HCT116 (cell line): ENCODE measurements around the gene NLRP12. TPM values are rescaled to one million over a fixed set of nuclear protein-coding genes. Genes with fewer than 3 reads are reported as not detected.

Experiments used
- ATAC-seq: fragments of 200-7000 bp; cut with Tn5 transposase; 2 replicates; pipeline ENCODE4 v1.9.1; 2020; ENCODE audit warnings: mild to moderate bottlenecking, moderate library complexity
- BruUV-seq: library from RNA; stranded (reverse); fragments of 400-500 nt; replicated peaks from 2 replicates; lab custom pipeline; 2021; lab: Mats Ljungman, UMichigan
- CTCF ChIA-PET: fragments of 300-600 bp; sonication (Branson Sonifier 250); formaldehyde crosslinking; loops from one replicate; lab custom pipeline; 2021; ENCODE audit warnings: antibody characterized with exemption; lab: Charles Lee
- POLR2A ChIA-PET: fragments of 300-600, 350-600 bp; sonication (Branson Sonifier 250); formaldehyde crosslinking; loops from one replicate; lab custom pipeline; 2021; ENCODE audit warnings: antibody characterized with exemption; lab: Charles Lee
- RAD21 ChIA-PET, 2 experiments: fragments of 300-600 bp; sonication (Branson Sonifier 250); formaldehyde crosslinking; loops; one replicate each; lab custom pipeline; 2023; ENCODE audit warnings: low total read pairs in 2 of 2; ENCODE audit not compliant: uncharacterized antibody in 2 of 2, unreplicated experiment in 2 of 2, low non-redundant PET in 1 of 2; lab: Charles Lee
- DNase-seq: peaks from one replicate; pipeline ENCODE4 v3.0.0-alpha.2; 2010; ENCODE audit warnings: low read depth, low spot score
- H2AFZ ChIP-seq: fragments of 200-600 bp; shearing (Covaris generic), sonication (generic); 2 replicates; pipeline ENCODE4 v1.6.1; 2017; ENCODE audit warnings: low read depth, mixed run types, mixed read lengths, antibody characterized with exemption, low read length; ENCODE audit not compliant: poor library complexity, severe bottlenecking
- H3K27ac ChIP-seq: 2 replicates; pipeline ENCODE4 v1.5.1; 2012; ENCODE audit warnings: low read depth, low read length
- H3K27me3 ChIP-seq: fragments of 200-600 bp; sonication (generic); 2 replicates; pipeline ENCODE4 v1.6.1; 2016; ENCODE audit warnings: mixed run types, low read length, mixed read lengths; ENCODE audit not compliant: insufficient read depth
- H3K36me3 ChIP-seq, 2 experiments: fragments of 200-500 bp in 1 of 2; fragments of 200-600 bp in 1 of 2; sonication (Bioruptor generic) in 1 of 2; sonication (generic) in 1 of 2; 2 replicates each; pipeline versions ENCODE4 v1.5.1 to v1.6.1; 2014 to 2016; ENCODE audit warnings: low read length in 2 of 2, inconsistent platforms in 1 of 2, mixed read lengths in 1 of 2, mixed run types in 1 of 2; ENCODE audit not compliant: insufficient read depth in 2 of 2, control insufficient read depth in 1 of 2
- H3K4me1 ChIP-seq, 2 experiments: fragments of 200-600 bp in 1 of 2; sonication (generic) in 1 of 2; 2 replicates each; pipeline versions ENCODE4 v1.5.1 to v1.6.1; 2012 to 2017; ENCODE audit warnings: low read length in 2 of 2, inconsistent platforms in 1 of 2, mild to moderate bottlenecking in 1 of 2, mixed read lengths in 1 of 2, mixed run types in 1 of 2, moderate library complexity in 1 of 2; ENCODE audit not compliant: insufficient read depth in 2 of 2, control insufficient read depth in 1 of 2
- H3K4me2 ChIP-seq: fragments of 200-600 bp; sonication (generic); 2 replicates; pipeline ENCODE4 v1.6.1; 2017; ENCODE audit warnings: mixed run types, low read length, mixed read lengths
- H3K4me3 ChIP-seq, 2 experiments: fragments of 200-600 bp in 1 of 2; sonication (generic) in 1 of 2; replicated peaks in 1 of 2; 2 replicates each; pipeline ENCODE4 v1.5.1; 2011 to 2016; ENCODE audit warnings: low read length in 2 of 2, control low read depth in 1 of 2, low read depth in 1 of 2, mild to moderate bottlenecking in 1 of 2, mixed read lengths in 1 of 2, mixed run types in 1 of 2
- H3K79me2 ChIP-seq: fragments of 200-600 bp; sonication (generic); 2 replicates; pipeline ENCODE4 v1.6.1; 2017; ENCODE audit warnings: mild to moderate bottlenecking, mixed run types, low read length, moderate library complexity, mixed read lengths; ENCODE audit not compliant: insufficient read depth
- H3K9ac ChIP-seq: fragments of 200-600 bp; sonication (generic); 2 replicates; pipeline ENCODE4 v1.6.1; 2016; ENCODE audit warnings: low read length, mixed read lengths
- H3K9me2 ChIP-seq: fragments of 200-600 bp; sonication (generic), shearing (Covaris generic); 2 replicates; pipeline ENCODE4 v1.6.1; 2017; ENCODE audit warnings: mixed run types, mild to moderate bottlenecking, moderate library complexity; ENCODE audit not compliant: insufficient read depth
- H3K9me3 ChIP-seq, 2 experiments: fragments of 200-500 bp in 1 of 2; fragments of 200-600 bp in 1 of 2; sonication (Bioruptor generic) in 1 of 2; sonication (generic) in 1 of 2; 2 replicates each; pipeline ENCODE4 v1.6.1; 2014 to 2017; ENCODE audit warnings: low read length in 2 of 2, mixed read lengths in 2 of 2, inconsistent platforms in 1 of 2, low read depth in 1 of 2, mild to moderate bottlenecking in 1 of 2, mixed run types in 1 of 2, moderate library complexity in 1 of 2; ENCODE audit not compliant: control insufficient read depth in 1 of 2, insufficient read depth in 1 of 2
- H4K20me1 ChIP-seq: fragments of 200-600 bp; sonication (generic), shearing (Covaris generic); 2 replicates; pipeline ENCODE4 v1.6.1; 2017; ENCODE audit warnings: mixed run types, mild to moderate bottlenecking, moderate library complexity; ENCODE audit not compliant: insufficient read depth
- CBX3 ChIP-seq: IDR thresholded peaks from 2 replicates; pipeline ENCODE4 v1.6.1; 2012; ENCODE audit warnings: low read depth
- CEBPB ChIP-seq: IDR thresholded peaks from 2 replicates; pipeline ENCODE4 v1.6.1; 2012; ENCODE audit warnings: low read depth
- ELF1 ChIP-seq: IDR thresholded peaks from 2 replicates; pipeline ENCODE4 v1.6.1; 2012; ENCODE audit warnings: low read depth, borderline replicate concordance
- EZH2 ChIP-seq: fragments of 200-600 bp; sonication (generic); IDR thresholded peaks from 2 replicates; pipeline ENCODE4 v1.6.1; 2017; ENCODE audit warnings: antibody characterized with exemption, mixed run types
- JUND ChIP-seq: IDR thresholded peaks from 2 replicates; pipeline ENCODE4 v1.6.1; 2012
- POLR2A ChIP-seq: IDR thresholded peaks from 2 replicates; pipeline ENCODE4 v1.7.0; 2011; ENCODE audit warnings: borderline replicate concordance; ENCODE audit not compliant: insufficient read depth, insufficient read length; ENCODE audit errors: extremely low read depth
- POLR2AphosphoS5 ChIP-seq: IDR thresholded peaks from 2 replicates; pipeline ENCODE4 v1.6.1; 2011; ENCODE audit warnings: mild to moderate bottlenecking, low read depth, low read length, moderate library complexity
- SIN3A ChIP-seq: IDR thresholded peaks from 2 replicates; pipeline ENCODE4 v1.6.1; 2012; ENCODE audit warnings: low read depth
- YY1 ChIP-seq: IDR thresholded peaks from 2 replicates; pipeline ENCODE4 v1.6.1; 2011; ENCODE audit warnings: low read length, low read depth, moderate library complexity, mild to moderate bottlenecking; ENCODE audit not compliant: insufficient replicate concordance; ENCODE audit errors: extremely low read depth
- ZNF274 ChIP-seq: fragments of 200-500 bp; sonication (Bioruptor generic); IDR thresholded peaks from 2 replicates; pipeline ENCODE4 v1.6.1; 2014; ENCODE audit warnings: mild to moderate bottlenecking, low read depth, low read length, inconsistent platforms
- intact Hi-C: fragments of 100-400 bp; cut with micrococcal nuclease; formaldehyde crosslinking; loops from 2 replicates; pipeline ENCODE4 v1.10.0; 2022
- total RNA-seq: library from RNA; stranded (reverse); gene quantifications from one replicate; pipeline ENCODE4 v1.2.1, GENCODE V29; 2021; ENCODE audit not compliant: unreplicated experiment
- TF ChIP-seq, protein P1 (sequence below): IDR thresholded peaks from 2 replicates; pipeline ENCODE4 v1.6.1; 2011; ENCODE audit warnings: mild to moderate bottlenecking, low read length, moderate library complexity; ENCODE audit not compliant: insufficient replicate concordance; ENCODE audit errors: extremely low read depth
- TF ChIP-seq, protein P2 (sequence below): IDR thresholded peaks from 2 replicates; pipeline ENCODE4 v1.6.1; 2012; ENCODE audit warnings: low read depth

Gene NLRP12
- total RNA-seq, 1 experiment from 2014 or later = 0.25 TPM

DNA sequence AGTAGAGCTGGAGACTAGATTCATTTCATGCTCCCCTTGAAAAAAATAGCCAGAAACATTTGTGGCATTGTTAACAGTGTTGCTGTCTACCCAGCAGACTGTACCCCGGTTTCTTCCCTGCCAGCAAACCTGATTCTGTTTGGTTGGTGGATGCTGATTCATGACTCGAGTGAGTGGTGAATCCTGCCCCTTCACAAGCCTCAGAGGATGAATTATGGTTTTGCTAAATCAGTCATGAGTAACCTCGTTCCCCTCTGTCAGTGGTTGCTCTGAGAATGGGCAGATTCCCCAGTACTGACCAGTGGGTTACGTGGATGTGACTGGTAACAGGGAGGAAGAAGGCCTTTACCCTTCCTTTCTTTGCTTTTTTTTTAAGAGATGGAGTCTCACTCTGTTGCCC, 10.1 kb downstream of the NLRP12 start:
- CTCF ChIA-PET = no interaction called here
- Histone ChIP-seq H3K9ac (no peak overlapping the region), H3K36me3 (no peaks in the 10 kb centered on the region), H3K27me3 (no peaks in the 10 kb centered on the region), H2AFZ (no peak overlapping the region), H4K20me1 (no peaks in the 10 kb centered on the region), H3K9me2 (no peaks in the 10 kb centered on the region), H3K27ac (no peak overlapping the region), H3K4me2 (no peak overlapping the region), H3K9me3 (no peaks in the 10 kb centered on the region), H3K4me3 (no peak overlapping the region), H3K79me2 (no peaks in the 10 kb centered on the region), H3K4me1 (no peaks in the 10 kb centered on the region)
- DNase-seq (no peak), ATAC-seq (no peak)
- POLR2A ChIA-PET = no interaction called here
- RAD21 ChIA-PET = interaction anchor here in 1 of 2 experiments (1.0 kb wide), 1 partner anchor 216 kb away, joined by 5 read pairs; no protein-coding TSS in a partner anchor
- intact Hi-C loops = no loop called here
- TF ChIP-seq POLR2AphosphoS5 (no peak), YY1 (no peak), ELF1 (no peak), JUND (no peak), EZH2 (no peak), SIN3A (no peak), POLR2A (no peak), CEBPB (no peak), ZNF274 (no peak), CBX3 (no peak)
- TF ChIP-seq, protein P1, sequence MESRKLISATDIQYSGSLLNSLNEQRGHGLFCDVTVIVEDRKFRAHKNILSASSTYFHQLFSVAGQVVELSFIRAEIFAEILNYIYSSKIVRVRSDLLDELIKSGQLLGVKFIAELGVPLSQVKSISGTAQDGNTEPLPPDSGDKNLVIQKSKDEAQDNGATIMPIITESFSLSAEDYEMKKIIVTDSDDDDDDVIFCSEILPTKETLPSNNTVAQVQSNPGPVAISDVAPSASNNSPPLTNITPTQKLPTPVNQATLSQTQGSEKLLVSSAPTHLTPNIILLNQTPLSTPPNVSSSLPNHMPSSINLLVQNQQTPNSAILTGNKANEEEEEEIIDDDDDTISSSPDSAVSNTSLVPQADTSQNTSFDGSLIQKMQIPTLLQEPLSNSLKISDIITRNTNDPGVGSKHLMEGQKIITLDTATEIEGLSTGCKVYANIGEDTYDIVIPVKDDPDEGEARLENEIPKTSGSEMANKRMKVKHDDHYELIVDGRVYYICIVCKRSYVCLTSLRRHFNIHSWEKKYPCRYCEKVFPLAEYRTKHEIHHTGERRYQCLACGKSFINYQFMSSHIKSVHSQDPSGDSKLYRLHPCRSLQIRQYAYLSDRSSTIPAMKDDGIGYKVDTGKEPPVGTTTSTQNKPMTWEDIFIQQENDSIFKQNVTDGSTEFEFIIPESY = no peak
- TF ChIP-seq, protein P2, sequence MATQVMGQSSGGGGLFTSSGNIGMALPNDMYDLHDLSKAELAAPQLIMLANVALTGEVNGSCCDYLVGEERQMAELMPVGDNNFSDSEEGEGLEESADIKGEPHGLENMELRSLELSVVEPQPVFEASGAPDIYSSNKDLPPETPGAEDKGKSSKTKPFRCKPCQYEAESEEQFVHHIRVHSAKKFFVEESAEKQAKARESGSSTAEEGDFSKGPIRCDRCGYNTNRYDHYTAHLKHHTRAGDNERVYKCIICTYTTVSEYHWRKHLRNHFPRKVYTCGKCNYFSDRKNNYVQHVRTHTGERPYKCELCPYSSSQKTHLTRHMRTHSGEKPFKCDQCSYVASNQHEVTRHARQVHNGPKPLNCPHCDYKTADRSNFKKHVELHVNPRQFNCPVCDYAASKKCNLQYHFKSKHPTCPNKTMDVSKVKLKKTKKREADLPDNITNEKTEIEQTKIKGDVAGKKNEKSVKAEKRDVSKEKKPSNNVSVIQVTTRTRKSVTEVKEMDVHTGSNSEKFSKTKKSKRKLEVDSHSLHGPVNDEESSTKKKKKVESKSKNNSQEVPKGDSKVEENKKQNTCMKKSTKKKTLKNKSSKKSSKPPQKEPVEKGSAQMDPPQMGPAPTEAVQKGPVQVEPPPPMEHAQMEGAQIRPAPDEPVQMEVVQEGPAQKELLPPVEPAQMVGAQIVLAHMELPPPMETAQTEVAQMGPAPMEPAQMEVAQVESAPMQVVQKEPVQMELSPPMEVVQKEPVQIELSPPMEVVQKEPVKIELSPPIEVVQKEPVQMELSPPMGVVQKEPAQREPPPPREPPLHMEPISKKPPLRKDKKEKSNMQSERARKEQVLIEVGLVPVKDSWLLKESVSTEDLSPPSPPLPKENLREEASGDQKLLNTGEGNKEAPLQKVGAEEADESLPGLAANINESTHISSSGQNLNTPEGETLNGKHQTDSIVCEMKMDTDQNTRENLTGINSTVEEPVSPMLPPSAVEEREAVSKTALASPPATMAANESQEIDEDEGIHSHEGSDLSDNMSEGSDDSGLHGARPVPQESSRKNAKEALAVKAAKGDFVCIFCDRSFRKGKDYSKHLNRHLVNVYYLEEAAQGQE = no peak
- no TSS peak for BruUV-seq
